Measurements from ENCODE around the gene GLP2R. TPM values are rescaled to one million over a fixed set of nuclear protein-coding genes. Genes with fewer than 3 reads are reported as not detected.

GLP2R gene
- total and polyA plus RNA-seq, 10 of the 15 experiments (the other 5 are each of a cell fraction or from before 2014, with no cell fraction given): not detected

DNA sequence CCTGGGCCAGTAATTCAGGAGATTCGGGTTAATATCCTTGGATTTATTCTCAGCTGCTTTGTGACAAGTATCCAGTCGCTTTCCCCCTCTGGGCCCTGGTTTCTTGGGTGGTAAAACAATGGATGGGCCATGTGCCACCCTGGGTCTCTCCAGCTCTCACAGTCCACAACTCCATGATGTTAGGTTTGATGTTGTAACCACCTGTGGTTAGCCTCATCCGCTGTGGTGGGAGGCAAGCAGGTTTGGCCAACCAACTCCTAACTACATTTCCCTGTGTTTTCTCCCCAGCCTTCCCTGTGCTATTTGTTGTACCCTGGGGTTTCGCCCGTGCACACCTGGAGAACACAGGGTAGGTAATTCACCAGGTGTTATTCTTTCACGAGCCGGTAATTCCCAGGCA lies 35.1 kb downstream of the GLP2R start:
- no peaks in the 10 kb centered on the region for H4K20me1 ChIP-seq (ENCODE audit: control insufficient read depth, insufficient read depth)
- no peaks in the 10 kb centered on the region for H3K27me3 ChIP-seq (replicated peaks in 1 of 2; ENCODE audit: control insufficient read depth in 2 of 2, insufficient read depth in 2 of 2, low read length in 1 of 2)
- H3K4me2 ChIP-seq (ENCODE audit: control insufficient read depth, insufficient read depth): no peak overlapping the region
- FAIRE-seq (no peak), ATAC-seq (no peak), DNase-seq (ENCODE audit: low read depth, low spot score) (no peak)
- H3K9me3 ChIP-seq (replicated peaks; ENCODE audit: control insufficient read depth, insufficient read depth, low read length): no peaks in the 10 kb centered on the region; the same call in 2 of the 3 replicates
- no peaks in the 10 kb centered on the region for H3K79me2 ChIP-seq (ENCODE audit: control insufficient read depth, insufficient read depth, low read length)
- SMC1A ChIA-PET (ENCODE audit: uncharacterized antibody, unreplicated experiment): no interaction called here
- H3K36me3 ChIP-seq (ENCODE audit: control insufficient read depth in 2 of 2, insufficient read depth in 2 of 2, low read length in 1 of 2): no peaks in the 10 kb centered on the region
- H2AFZ ChIP-seq (ENCODE audit: control insufficient read depth, low read depth, low read length): no peak overlapping the region
- intact Hi-C loops (cut with micrococcal nuclease; ENCODE audit: unreplicated experiment): no loop called here
- H3K4me1 ChIP-seq (ENCODE audit: control insufficient read depth, insufficient read depth, low read length): no peaks in the 10 kb centered on the region
- no peak overlapping the region for H3K4me3 ChIP-seq
- in situ Hi-C loops (cut with MboI): no loop called here
- WGBS (ENCODE audit: insufficient coverage, insufficient replicate concordance, low lambda C conversion rate, missing lambda C conversion rate): 45% methylated on average over 7 of the region's 7 CpGs
- CTCF ChIA-PET: no interaction called here
- RAD21 ChIA-PET (ENCODE audit: unreplicated experiment): no interaction called here
- no peak overlapping the region for H3K27ac ChIP-seq (ENCODE audit: control insufficient read depth, insufficient read depth)
- POLR2A ChIA-PET: no interaction called here
- TF ChIP-seq, protein P1, sequence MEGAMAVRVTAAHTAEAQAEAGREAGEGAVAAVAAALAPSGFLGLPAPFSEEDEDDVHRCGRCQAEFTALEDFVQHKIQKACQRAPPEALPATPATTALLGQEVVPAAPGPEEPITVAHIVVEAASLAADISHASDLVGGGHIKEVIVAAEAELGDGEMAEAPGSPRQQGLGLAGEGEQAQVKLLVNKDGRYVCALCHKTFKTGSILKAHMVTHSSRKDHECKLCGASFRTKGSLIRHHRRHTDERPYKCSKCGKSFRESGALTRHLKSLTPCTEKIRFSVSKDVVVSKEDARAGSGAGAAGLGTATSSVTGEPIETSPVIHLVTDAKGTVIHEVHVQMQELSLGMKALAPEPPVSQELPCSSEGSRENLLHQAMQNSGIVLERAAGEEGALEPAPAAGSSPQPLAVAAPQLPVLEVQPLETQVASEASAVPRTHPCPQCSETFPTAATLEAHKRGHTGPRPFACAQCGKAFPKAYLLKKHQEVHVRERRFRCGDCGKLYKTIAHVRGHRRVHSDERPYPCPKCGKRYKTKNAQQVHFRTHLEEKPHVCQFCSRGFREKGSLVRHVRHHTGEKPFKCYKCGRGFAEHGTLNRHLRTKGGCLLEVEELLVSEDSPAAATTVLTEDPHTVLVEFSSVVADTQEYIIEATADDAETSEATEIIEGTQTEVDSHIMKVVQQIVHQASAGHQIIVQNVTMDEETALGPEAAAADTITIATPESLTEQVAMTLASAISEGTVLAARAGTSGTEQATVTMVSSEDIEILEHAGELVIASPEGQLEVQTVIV (IDR thresholded peaks at IDR 0.05; ENCODE audit: borderline replicate concordance, partially characterized antibody): no peak
- TF ChIP-seq, protein P2, sequence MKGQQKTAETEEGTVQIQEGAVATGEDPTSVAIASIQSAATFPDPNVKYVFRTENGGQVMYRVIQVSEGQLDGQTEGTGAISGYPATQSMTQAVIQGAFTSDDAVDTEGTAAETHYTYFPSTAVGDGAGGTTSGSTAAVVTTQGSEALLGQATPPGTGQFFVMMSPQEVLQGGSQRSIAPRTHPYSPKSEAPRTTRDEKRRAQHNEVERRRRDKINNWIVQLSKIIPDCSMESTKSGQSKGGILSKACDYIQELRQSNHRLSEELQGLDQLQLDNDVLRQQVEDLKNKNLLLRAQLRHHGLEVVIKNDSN (IDR thresholded peaks at IDR 0.05; ENCODE audit: borderline replicate concordance, extremely low read length, insufficient read depth, low read depth, low read length): no peak
- BruUV-seq (replicated peaks): no TSS peak
- H3K9ac ChIP-seq (ENCODE audit: control insufficient read depth, insufficient read depth, low read length): no peak overlapping the region

DNA sequence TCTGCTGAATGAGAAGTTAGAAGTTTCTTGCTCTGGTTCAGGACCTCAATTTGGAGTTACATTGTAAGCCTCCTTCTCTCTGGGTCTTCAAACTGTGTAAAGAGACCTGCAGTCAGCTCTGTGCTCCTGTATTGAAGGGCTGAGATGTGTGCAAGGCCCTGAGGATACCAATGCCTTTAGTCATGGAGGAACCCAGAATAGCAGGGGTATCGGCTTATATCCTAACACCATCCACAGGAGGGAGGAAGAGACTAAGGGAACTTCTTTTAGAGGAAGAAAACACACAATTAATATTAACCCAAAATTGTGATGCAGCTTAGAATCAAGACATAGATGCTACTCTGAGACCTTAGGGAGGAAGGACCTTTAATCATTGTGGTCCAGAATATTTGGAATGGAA lies 36.5 kb downstream of the GLP2R start:
- ChIA-PET SMC1A (ENCODE audit: uncharacterized antibody, unreplicated experiment) (interaction anchor here (0.6 kb wide), 1 partner anchor 21 kb away, joined by 3 read pairs; no protein-coding TSS in a partner anchor), POLR2A (no interaction called here), RAD21 (ENCODE audit: unreplicated experiment) (no interaction called here), CTCF (no interaction called here)
- no peak for TF ChIP-seq SUZ12 (IDR thresholded peaks at IDR 0.05; ENCODE audit: unreplicated experiment)
- Histone ChIP-seq H3K4me1 (ENCODE audit: control insufficient read depth, insufficient read depth, low read length) (no peaks in the 10 kb centered on the region), H3K9ac (ENCODE audit: control insufficient read depth, insufficient read depth, low read length) (no peak overlapping the region), H3K27me3 (replicated peaks in 1 of 2; ENCODE audit: control insufficient read depth in 2 of 2, insufficient read depth in 2 of 2, low read length in 1 of 2) (no peaks in the 10 kb centered on the region), H4K20me1 (ENCODE audit: control insufficient read depth, insufficient read depth) (no peaks in the 10 kb centered on the region), H2AFZ (ENCODE audit: control insufficient read depth, low read depth, low read length) (no peak overlapping the region), H3K4me3 (no peak overlapping the region), H3K36me3 (ENCODE audit: control insufficient read depth in 2 of 2, insufficient read depth in 2 of 2, low read length in 1 of 2) (no peaks in the 10 kb centered on the region), H3K9me3 (replicated peaks; ENCODE audit: control insufficient read depth, insufficient read depth, low read length) (no peaks in the 10 kb centered on the region; the same call in 2 of the 3 replicates), H3K4me2 (ENCODE audit: control insufficient read depth, insufficient read depth) (no peak overlapping the region), H3K79me2 (ENCODE audit: control insufficient read depth, insufficient read depth, low read length) (no peaks in the 10 kb centered on the region), H3K27ac (ENCODE audit: control insufficient read depth, insufficient read depth) (no peak overlapping the region)
- intact Hi-C loops (cut with micrococcal nuclease; ENCODE audit: unreplicated experiment): no loop called here
- ATAC-seq (no peak), DNase-seq (ENCODE audit: low read depth, low spot score) (no peak), FAIRE-seq (no peak)
- WGBS (ENCODE audit: insufficient coverage, insufficient replicate concordance, low lambda C conversion rate, missing lambda C conversion rate): 50% methylated on average over 1 of the region's 1 CpG
- BruUV-seq (replicated peaks): no TSS peak
- in situ Hi-C loops (cut with MboI): no loop called here
